ENCODE data around the gene PLEKHG1.

GRCh38 chr6:150560884-150561219, 38.8 kb upstream of the PLEKHG1 start:
- TF ChIP-seq, protein P1, sequence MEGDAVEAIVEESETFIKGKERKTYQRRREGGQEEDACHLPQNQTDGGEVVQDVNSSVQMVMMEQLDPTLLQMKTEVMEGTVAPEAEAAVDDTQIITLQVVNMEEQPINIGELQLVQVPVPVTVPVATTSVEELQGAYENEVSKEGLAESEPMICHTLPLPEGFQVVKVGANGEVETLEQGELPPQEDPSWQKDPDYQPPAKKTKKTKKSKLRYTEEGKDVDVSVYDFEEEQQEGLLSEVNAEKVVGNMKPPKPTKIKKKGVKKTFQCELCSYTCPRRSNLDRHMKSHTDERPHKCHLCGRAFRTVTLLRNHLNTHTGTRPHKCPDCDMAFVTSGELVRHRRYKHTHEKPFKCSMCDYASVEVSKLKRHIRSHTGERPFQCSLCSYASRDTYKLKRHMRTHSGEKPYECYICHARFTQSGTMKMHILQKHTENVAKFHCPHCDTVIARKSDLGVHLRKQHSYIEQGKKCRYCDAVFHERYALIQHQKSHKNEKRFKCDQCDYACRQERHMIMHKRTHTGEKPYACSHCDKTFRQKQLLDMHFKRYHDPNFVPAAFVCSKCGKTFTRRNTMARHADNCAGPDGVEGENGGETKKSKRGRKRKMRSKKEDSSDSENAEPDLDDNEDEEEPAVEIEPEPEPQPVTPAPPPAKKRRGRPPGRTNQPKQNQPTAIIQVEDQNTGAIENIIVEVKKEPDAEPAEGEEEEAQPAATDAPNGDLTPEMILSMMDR (conservative IDR thresholded peaks at IDR 0.05; ENCODE audit: low read depth, low read length) = no peak
- TF ChIP-seq EZH2 (IDR thresholded peaks at IDR 0.05; ENCODE audit: borderline replicate concordance, low read depth, low read length, poor library complexity, severe bottlenecking) = no peak
